RWPE2 (cell line): ENCODE measurements around the gene CNGA3.
A peak's percentile ranks its signal among the peaks of the same experiment; 100 is the strongest.

Source experiments
- ATAC-seq: fragments of 200-7000 bp; cut with Tn5 transposase; 3 replicates; pipeline ENCODE4 v1.9.1; 2021; ENCODE audit warnings: low read depth
- DNase-seq: peaks from one replicate; pipeline ENCODE4 v3.0.0-alpha.2; 2020; ENCODE audit warnings: low spot score
- H3K27ac ChIP-seq: fragments of 450-650 bp; 2 replicates; pipeline ENCODE4 v1.5.1; 2017; ENCODE audit warnings: mild to moderate bottlenecking; ENCODE audit not compliant: poor library complexity, severe bottlenecking
- H3K27me3 ChIP-seq: fragments of 250-450 bp; sonication (Bioruptor Pico); 2 replicates; pipeline ENCODE4 v1.5.1; 2021; ENCODE audit warnings: mild to moderate bottlenecking, moderate library complexity; ENCODE audit not compliant: insufficient read depth, poor library complexity, severe bottlenecking
- H3K36me3 ChIP-seq: fragments of 250-450 bp; sonication (Bioruptor Pico); 2 replicates; pipeline ENCODE4 v1.5.1; 2020; ENCODE audit warnings: low read depth, mild to moderate bottlenecking, moderate library complexity
- H3K4me1 ChIP-seq: fragments of 250-450 bp; sonication (Bioruptor Pico); 2 replicates; pipeline ENCODE4 v1.5.1; 2021; ENCODE audit warnings: mild to moderate bottlenecking, moderate library complexity; ENCODE audit not compliant: insufficient read depth, poor library complexity, severe bottlenecking
- H3K4me3 ChIP-seq: fragments of 250-450 bp; sonication (Bioruptor Pico); 2 replicates; pipeline ENCODE4 v1.5.1; 2021; ENCODE audit warnings: mild to moderate bottlenecking, moderate library complexity; ENCODE audit not compliant: severe bottlenecking
- H3K9me3 ChIP-seq: fragments of 250-450 bp; sonication (Bioruptor Pico); 2 replicates; pipeline ENCODE4 v1.5.1; 2021; ENCODE audit warnings: mild to moderate bottlenecking, moderate library complexity; ENCODE audit not compliant: severe bottlenecking
- TF ChIP-seq, protein P1 (sequence below): fragments of 450-650 bp; IDR thresholded peaks from one replicate; pipeline ENCODE4 v1.5.1; 2017; ENCODE audit warnings: mild to moderate bottlenecking, moderate library complexity; ENCODE audit not compliant: poor library complexity, severe bottlenecking

CNGA3 gene

DNA sequence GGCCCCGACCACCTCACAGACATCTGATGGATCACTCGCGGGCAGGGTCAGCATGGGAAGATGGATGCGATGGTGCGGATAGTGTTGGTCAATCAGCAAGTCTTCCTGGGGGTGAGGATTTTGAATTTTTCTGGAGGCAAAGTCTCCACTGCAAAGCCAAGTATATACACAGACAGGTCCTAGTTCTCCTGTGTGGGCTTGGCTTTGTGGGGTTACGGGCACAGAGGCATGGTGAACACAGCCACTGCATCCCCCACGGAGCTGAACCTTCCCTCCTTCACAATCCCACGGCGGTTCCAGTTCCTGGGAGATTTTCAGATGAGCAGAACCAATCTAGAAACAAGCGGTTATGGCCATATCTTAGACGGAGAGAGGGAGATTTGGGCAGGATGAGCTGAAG is 35.8 kb downstream of the CNGA3 start:
- H3K36me3 ChIP-seq: no peaks in the 10 kb centered on the region
- H3K4me3 ChIP-seq: no peak overlapping the region
- DNase-seq: no peak
- H3K9me3 ChIP-seq: no peaks in the 10 kb centered on the region
- no peak for ATAC-seq
- TF ChIP-seq, protein P1, sequence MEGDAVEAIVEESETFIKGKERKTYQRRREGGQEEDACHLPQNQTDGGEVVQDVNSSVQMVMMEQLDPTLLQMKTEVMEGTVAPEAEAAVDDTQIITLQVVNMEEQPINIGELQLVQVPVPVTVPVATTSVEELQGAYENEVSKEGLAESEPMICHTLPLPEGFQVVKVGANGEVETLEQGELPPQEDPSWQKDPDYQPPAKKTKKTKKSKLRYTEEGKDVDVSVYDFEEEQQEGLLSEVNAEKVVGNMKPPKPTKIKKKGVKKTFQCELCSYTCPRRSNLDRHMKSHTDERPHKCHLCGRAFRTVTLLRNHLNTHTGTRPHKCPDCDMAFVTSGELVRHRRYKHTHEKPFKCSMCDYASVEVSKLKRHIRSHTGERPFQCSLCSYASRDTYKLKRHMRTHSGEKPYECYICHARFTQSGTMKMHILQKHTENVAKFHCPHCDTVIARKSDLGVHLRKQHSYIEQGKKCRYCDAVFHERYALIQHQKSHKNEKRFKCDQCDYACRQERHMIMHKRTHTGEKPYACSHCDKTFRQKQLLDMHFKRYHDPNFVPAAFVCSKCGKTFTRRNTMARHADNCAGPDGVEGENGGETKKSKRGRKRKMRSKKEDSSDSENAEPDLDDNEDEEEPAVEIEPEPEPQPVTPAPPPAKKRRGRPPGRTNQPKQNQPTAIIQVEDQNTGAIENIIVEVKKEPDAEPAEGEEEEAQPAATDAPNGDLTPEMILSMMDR: no peak
- no peaks in the 10 kb centered on the region for H3K4me1 ChIP-seq
- no peak overlapping the region for H3K27ac ChIP-seq
- peaks cover 4% of the 10 kb centered on the region for H3K27me3 ChIP-seq

DNA sequence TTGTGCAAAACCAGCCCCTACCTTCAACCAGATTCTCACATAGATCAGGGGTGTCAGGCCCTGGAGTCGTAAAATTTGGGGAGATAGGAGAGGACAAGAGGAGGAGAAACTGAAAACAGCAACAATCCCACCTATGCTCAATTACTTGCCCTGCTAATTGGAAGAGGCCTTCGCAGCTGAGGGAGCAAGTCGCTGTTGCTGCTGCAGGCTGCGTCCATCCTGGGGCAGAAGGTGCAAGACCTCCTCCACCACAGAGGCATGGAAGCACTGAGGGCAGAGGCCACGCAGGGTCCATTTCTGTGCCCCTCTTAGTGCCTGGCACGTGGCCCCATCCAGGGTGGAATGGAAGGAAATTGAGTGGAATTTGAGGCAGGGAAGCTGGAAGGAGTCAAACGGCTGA is 36.5 kb downstream of the CNGA3 start:
- Histone ChIP-seq H3K27ac (no peak overlapping the region), H3K27me3 (peaks cover 5% of the 10 kb centered on the region), H3K4me1 (no peaks in the 10 kb centered on the region), H3K36me3 (no peaks in the 10 kb centered on the region), H3K4me3 (no peak overlapping the region), H3K9me3 (no peaks in the 10 kb centered on the region)
- ATAC-seq: no peak
- DNase-seq: no peak
- TF ChIP-seq, protein P1: no peak

DNA sequence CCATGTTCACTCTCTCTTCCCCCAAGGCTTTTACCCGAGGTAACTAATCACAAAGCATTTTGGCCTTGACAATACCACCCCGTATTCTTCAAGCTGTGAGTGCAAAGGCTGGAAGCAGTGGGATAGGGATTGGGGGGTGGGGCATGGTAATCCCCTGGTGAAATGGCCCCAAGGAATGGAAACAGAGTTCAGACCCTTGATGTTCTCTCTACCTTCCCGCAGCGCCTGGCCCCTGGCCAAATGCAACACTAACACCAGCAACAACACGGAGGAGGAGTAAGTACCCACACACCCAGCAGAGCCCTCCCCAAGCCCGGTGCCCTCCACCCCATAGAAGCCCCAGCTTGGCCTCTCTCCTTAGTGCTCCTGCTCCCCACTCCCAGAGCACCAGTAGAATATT is 36.9 kb downstream of the CNGA3 start:
- Histone ChIP-seq H3K9me3 (no peaks in the 10 kb centered on the region), H3K4me3 (no peak overlapping the region), H3K4me1 (no peaks in the 10 kb centered on the region), H3K27ac (no peak overlapping the region), H3K36me3 (no peaks in the 10 kb centered on the region), H3K27me3 (peaks cover 5% of the 10 kb centered on the region)
- no peak for DNase-seq
- ATAC-seq: no peak
- TF ChIP-seq, protein P1: no peak

DNA sequence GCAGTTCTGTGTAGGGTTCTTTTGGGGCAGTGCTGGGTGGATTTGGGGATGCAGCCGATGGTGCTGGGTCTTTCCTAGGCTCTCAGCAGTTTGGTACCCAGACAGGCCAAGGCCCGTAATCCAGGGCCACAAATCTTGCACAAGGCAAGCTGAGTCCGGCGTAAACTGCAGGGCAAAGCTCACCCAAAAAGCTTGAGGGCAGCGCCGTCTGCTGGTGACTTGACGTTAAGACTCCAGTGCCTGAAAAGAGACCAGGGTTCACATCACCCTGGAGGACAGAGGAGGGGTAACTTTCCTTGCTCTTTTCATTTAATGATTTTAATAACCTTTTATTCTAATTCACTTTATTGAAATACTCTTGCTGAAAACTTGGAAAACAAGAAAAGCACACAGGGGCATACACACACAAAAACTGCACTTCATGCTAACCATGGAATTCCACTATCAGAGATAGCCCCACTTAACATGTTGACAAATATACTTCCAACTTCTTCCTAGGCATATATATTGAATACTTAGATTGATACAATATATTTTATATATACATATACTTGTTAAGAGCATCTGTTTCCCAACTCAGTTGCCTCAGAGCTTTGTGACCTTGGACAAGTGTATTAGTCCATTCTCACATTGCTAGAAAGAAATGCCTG is 38.9 kb downstream of the CNGA3 start:
- no peaks in the 10 kb centered on the region for H3K36me3 ChIP-seq
- ATAC-seq (peak; percentile 89), DNase-seq (no peak)
- TF ChIP-seq, protein P1: peak; percentile 96
- peaks cover 5% of the 10 kb centered on the region for H3K27me3 ChIP-seq
- no peaks in the 10 kb centered on the region for H3K4me1 ChIP-seq
- no peak overlapping the region for H3K27ac ChIP-seq
- H3K4me3 ChIP-seq: no peak overlapping the region
- no peaks in the 10 kb centered on the region for H3K9me3 ChIP-seq

DNA sequence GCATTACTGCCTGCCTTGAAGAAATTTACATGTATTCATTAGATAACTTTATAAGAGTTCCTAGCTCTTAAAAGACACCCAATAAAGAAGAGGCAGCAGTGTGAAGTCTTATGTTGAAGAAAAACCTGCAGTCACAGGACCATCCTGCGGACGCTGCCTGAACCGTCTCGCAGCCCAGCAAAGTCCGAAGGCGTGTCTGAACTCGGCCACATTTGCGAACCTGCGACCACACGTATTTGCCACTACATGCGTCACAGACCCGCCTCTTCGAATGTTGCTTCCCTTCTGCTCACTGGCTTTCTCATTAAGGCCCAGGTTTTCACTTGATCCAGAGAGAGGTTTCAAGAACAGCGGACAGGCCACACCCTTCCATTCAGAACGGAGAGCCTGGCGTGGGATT is 41.2 kb downstream of the CNGA3 start:
- TF ChIP-seq, protein P1: no peak
- H3K27ac ChIP-seq: no peak overlapping the region
- H3K9me3 ChIP-seq: no peaks in the 10 kb centered on the region
- no peak for DNase-seq
- H3K4me3 ChIP-seq: no peak overlapping the region
- no peak for ATAC-seq
- no peaks in the 10 kb centered on the region for H3K4me1 ChIP-seq
- no peaks in the 10 kb centered on the region for H3K36me3 ChIP-seq
- H3K27me3 ChIP-seq: peaks cover 5% of the 10 kb centered on the region
